Lower leg skin (tissue), 3 donors: Measurements from ENCODE around the gene ZDHHC14.

Experiments
- POLR2A ChIP-seq, 2 donors: fragments of 450-650 bp; IDR thresholded peaks; one replicate each; pipeline ENCODE4 v1.6.1; 2016 to 2017; ENCODE audit warnings: antibody characterized with exemption in 2 of 2, mild to moderate bottlenecking in 1 of 2, moderate library complexity in 1 of 2
- TF ChIP-seq, protein P1 (sequence below), 3 donors: fragments of 450-650 bp; IDR thresholded peaks; one replicate each; pipeline ENCODE4 v1.5.1; 2016; ENCODE audit warnings: antibody characterized with exemption in 3 of 3, mild to moderate bottlenecking in 3 of 3, moderate library complexity in 2 of 3

DNA sequence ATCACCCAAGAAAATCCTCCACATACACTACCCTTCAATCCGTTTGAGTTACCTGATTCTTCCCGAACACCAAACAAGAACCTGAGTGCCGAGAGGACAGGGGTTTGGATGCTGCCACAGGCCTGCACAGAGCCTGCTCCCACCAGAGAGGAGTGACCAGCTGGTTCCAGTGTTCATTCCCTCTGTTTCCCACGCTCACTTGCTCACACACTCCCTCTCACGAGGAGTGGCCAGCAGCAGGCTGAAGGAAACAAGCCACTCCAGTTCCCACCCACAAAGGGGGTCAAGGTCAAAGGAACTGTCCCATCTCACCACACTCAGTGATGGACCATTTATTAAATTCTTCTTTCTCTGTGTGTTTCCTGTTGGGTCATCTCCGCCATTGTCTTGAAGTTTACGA is 344.8 kb downstream of the ZDHHC14 start:
- TF ChIP-seq, protein P1, sequence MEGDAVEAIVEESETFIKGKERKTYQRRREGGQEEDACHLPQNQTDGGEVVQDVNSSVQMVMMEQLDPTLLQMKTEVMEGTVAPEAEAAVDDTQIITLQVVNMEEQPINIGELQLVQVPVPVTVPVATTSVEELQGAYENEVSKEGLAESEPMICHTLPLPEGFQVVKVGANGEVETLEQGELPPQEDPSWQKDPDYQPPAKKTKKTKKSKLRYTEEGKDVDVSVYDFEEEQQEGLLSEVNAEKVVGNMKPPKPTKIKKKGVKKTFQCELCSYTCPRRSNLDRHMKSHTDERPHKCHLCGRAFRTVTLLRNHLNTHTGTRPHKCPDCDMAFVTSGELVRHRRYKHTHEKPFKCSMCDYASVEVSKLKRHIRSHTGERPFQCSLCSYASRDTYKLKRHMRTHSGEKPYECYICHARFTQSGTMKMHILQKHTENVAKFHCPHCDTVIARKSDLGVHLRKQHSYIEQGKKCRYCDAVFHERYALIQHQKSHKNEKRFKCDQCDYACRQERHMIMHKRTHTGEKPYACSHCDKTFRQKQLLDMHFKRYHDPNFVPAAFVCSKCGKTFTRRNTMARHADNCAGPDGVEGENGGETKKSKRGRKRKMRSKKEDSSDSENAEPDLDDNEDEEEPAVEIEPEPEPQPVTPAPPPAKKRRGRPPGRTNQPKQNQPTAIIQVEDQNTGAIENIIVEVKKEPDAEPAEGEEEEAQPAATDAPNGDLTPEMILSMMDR (IDR thresholded peaks at IDR 0.05): no peak
- no peak for TF ChIP-seq POLR2A (IDR thresholded peaks at IDR 0.05)
